ENCODE measurements around the gene CHP2. TPM values are rescaled to one million over a fixed set of nuclear protein-coding genes. Genes with fewer than 3 reads are reported as not detected.

Gene CHP2
- total RNA-seq, 2 experiments from 2014 or later = not detected

- DNase-seq (no peak), ATAC-seq (ENCODE audit: poor library complexity) (no peak)
- ChIA-PET POLR2A (no interaction called here), CTCF (no interaction called here)
- Histone ChIP-seq H3K27me3 (ENCODE audit: control insufficient read depth in 1 of 2, insufficient read depth in 2 of 2, low read length in 2 of 2) (peaks cover 34 to 50% of the 10 kb centered on the region in 2 experiments), H3K9me3 (ENCODE audit: control insufficient read depth in 1 of 2, insufficient read depth in 1 of 2, low read length in 2 of 2) (peaks cover 0 to 17% of the 10 kb centered on the region in 2 experiments), H3K36me3 (ENCODE audit: insufficient read depth, low read length) (no peaks in the 10 kb centered on the region), H3K4me1 (ENCODE audit: insufficient read depth, low read length) (peaks cover 13% of the 10 kb centered on the region), H3K4me3 (ENCODE audit: low read length) (no peak overlapping the region), H3K27ac (ENCODE audit: low read depth in 1 of 2, low read length in 2 of 2) (no peak overlapping the region)
- Mint-ChIP-seq H3K27ac (no peak overlapping the region), H3K27me3 (peaks cover 76% of the 10 kb centered on the region), H3K36me3 (ENCODE audit: low read depth) (no peaks in the 10 kb centered on the region), H3K4me3 (no peak overlapping the region), H3K4me1 (ENCODE audit: low read depth) (no peaks in the 10 kb centered on the region), H3K9me3 (no peaks in the 10 kb centered on the region)
- no peak for TF ChIP-seq CTCF (IDR thresholded peaks at IDR 0.05)
- intact Hi-C loops (cut with DNase I, micrococcal nuclease) = no loop called here
Measured at GRCh38 chr16:23755484-23755809, 621 bp downstream of the CHP2 start.

GRCh38 chr16:23757116-23757515, 2.3 kb downstream of the CHP2 start:
- H3K4me3 Mint-ChIP-seq = no peak overlapping the region
- Histone ChIP-seq H3K9me3 (ENCODE audit: control insufficient read depth in 1 of 2, insufficient read depth in 1 of 2, low read length in 2 of 2) (peaks cover 0 to 17% of the 10 kb centered on the region in 2 experiments), H3K4me1 (ENCODE audit: insufficient read depth, low read length) (peaks cover 13% of the 10 kb centered on the region), H3K27ac (ENCODE audit: low read depth in 1 of 2, low read length in 2 of 2) (no peak overlapping the region), H3K36me3 (ENCODE audit: insufficient read depth, low read length) (no peaks in the 10 kb centered on the region), H3K4me3 (ENCODE audit: low read length) (no peak overlapping the region), H3K27me3 (ENCODE audit: control insufficient read depth in 1 of 2, insufficient read depth in 2 of 2, low read length in 2 of 2) (peaks cover 34 to 55% of the 10 kb centered on the region in 2 experiments)
- no peak overlapping the region for H3K27ac Mint-ChIP-seq
- H3K9me3 Mint-ChIP-seq = no peaks in the 10 kb centered on the region
- H3K4me1 Mint-ChIP-seq (ENCODE audit: low read depth) = no peaks in the 10 kb centered on the region
- CTCF ChIA-PET = no interaction called here
- DNase-seq (no peak), ATAC-seq (ENCODE audit: poor library complexity) (no peak)
- no peaks in the 10 kb centered on the region for H3K36me3 Mint-ChIP-seq (ENCODE audit: low read depth)
- POLR2A ChIA-PET = no interaction called here
- TF ChIP-seq CTCF (IDR thresholded peaks at IDR 0.05) = no peak
- intact Hi-C loops (cut with DNase I, micrococcal nuclease) = no loop called here
- H3K27me3 Mint-ChIP-seq = peaks cover 76% of the 10 kb centered on the region

GRCh38 chr16:23757937-23758619, 3.3 kb downstream of the CHP2 start:
- Mint-ChIP-seq H3K27me3 (peaks cover 72% of the 10 kb centered on the region), H3K4me3 (no peak overlapping the region), H3K4me1 (ENCODE audit: low read depth) (no peaks in the 10 kb centered on the region), H3K9me3 (no peaks in the 10 kb centered on the region), H3K27ac (no peak overlapping the region), H3K36me3 (ENCODE audit: low read depth) (no peaks in the 10 kb centered on the region)
- TF ChIP-seq CTCF (IDR thresholded peaks at IDR 0.05) = no peak
- no peak overlapping the region for H3K4me3 ChIP-seq (ENCODE audit: low read length)
- intact Hi-C loops (cut with DNase I, micrococcal nuclease) = no loop called here
- peaks cover 0 to 17% of the 10 kb centered on the region in 2 experiments for H3K9me3 ChIP-seq (ENCODE audit: control insufficient read depth in 1 of 2, insufficient read depth in 1 of 2, low read length in 2 of 2)
- no peak for ATAC-seq (ENCODE audit: poor library complexity)
- no peak for DNase-seq
- no peaks in the 10 kb centered on the region for H3K36me3 ChIP-seq (ENCODE audit: insufficient read depth, low read length)
- CTCF ChIA-PET = no interaction called here
- H3K27ac ChIP-seq (ENCODE audit: low read depth in 1 of 2, low read length in 2 of 2) = no peak overlapping the region
- H3K4me1 ChIP-seq (ENCODE audit: insufficient read depth, low read length) = peaks cover 13% of the 10 kb centered on the region
- POLR2A ChIA-PET = no interaction called here
- peaks cover 28 to 55% of the 10 kb centered on the region in 2 experiments for H3K27me3 ChIP-seq (ENCODE audit: control insufficient read depth in 1 of 2, insufficient read depth in 2 of 2, low read length in 2 of 2)

Measured in CD4-positive, alpha-beta T cell (primary cell).